Stomach (tissue), 4 donors: Measurements from ENCODE around the gene MYEOV.

Experiments used
- CTCF ChIP-seq, 7 experiments: fragments of 450-650 bp in 4 of 7; fragments of 200-600 bp in 3 of 7; sonication (generic) in 3 of 7; IDR thresholded peaks; one replicate each; pipeline ENCODE4 v1.5.1; 2016 to 2019; ENCODE audit warnings: antibody characterized with exemption in 7 of 7, control low read depth in 2 of 7, mild to moderate bottlenecking in 1 of 7
- POLR2A ChIP-seq, 4 donors: fragments of 450-650 bp; IDR thresholded peaks; one replicate each; pipeline ENCODE4 v1.6.1; 2016; ENCODE audit warnings: antibody characterized with exemption in 4 of 4, control low read depth in 2 of 4, mild to moderate bottlenecking in 1 of 4, moderate library complexity in 1 of 4
- POLR2AphosphoS5 ChIP-seq, 3 donors: sonication (generic); formaldehyde crosslinking; IDR thresholded peaks; one replicate each; pipeline ENCODE4 v1.6.1; 2016; ENCODE audit warnings: antibody characterized with exemption in 3 of 3

- TF ChIP-seq POLR2A (IDR thresholded peaks at IDR 0.05) (no peak), POLR2AphosphoS5 (IDR thresholded peaks at IDR 0.05) (no peak), CTCF (IDR thresholded peaks at IDR 0.05) (no peak)
Measured at GRCh38 chr11:69305885-69306540, 12.1 kb downstream of the MYEOV start.
